K562 (cell line): ENCODE results near the gene C20orf141. TPM values are rescaled to one million over a fixed set of nuclear protein-coding genes. Genes with fewer than 3 reads are reported as not detected.
A peak's percentile ranks its signal among the peaks of the same experiment; 100 is the strongest.

Experiments
- BRD9 ChIP-seq: fragments of 450-650 bp; IDR thresholded peaks from 2 replicates; pipeline ENCODE4 v1.6.1; 2018; ENCODE audit warnings: low read depth; ENCODE audit not compliant: partially characterized antibody
- C11orf30 ChIP-seq: fragments of 450-650 bp; IDR thresholded peaks from 2 replicates; pipeline ENCODE4 v1.6.1; 2016; ENCODE audit warnings: low read depth, mild to moderate bottlenecking
- CBX2 ChIP-seq: fragments of 200-600 bp; sonication (generic); IDR thresholded peaks from one replicate; pipeline ENCODE4 v1.6.1; 2012; ENCODE audit warnings: mild to moderate bottlenecking, low read length, inconsistent platforms; ENCODE audit not compliant: insufficient read depth, poor library complexity, severe bottlenecking
- CREB5 ChIP-seq: fragments of 250-450 bp; sonication (Bioruptor Pico); IDR thresholded peaks from 2 replicates; pipeline ENCODE4 v1.5.0; 2020; ENCODE audit warnings: mild to moderate bottlenecking
- E2F1 ChIP-seq: sonication (generic); formaldehyde crosslinking; IDR thresholded peaks from 2 replicates; pipeline ENCODE4 v1.8.1; 2023; ENCODE audit warnings: mild to moderate bottlenecking, missing genetic modification reagents, moderate library complexity
- ETV5 ChIP-seq: sonication (generic); formaldehyde crosslinking; IDR thresholded peaks from 2 replicates; pipeline ENCODE4 v1.4.0; 2020; ENCODE audit warnings: low read depth, mild to moderate bottlenecking, missing genetic modification reagents
- HNRNPK ChIP-seq: fragments of 200-400 bp; formaldehyde crosslinking; IDR thresholded peaks from one replicate; pipeline ENCODE4 v1.6.1; 2018; ENCODE audit warnings: mild to moderate bottlenecking, low read depth, low read length; ENCODE audit not compliant: poor library complexity, severe bottlenecking
- KLF16 ChIP-seq: IDR thresholded peaks from 2 replicates; pipeline ENCODE4 v1.6.1; 2016; ENCODE audit warnings: antibody characterized with exemption
- NCOA4 ChIP-seq: fragments of 450-650 bp; IDR thresholded peaks from 2 replicates; pipeline ENCODE4 v1.6.1; 2018; ENCODE audit warnings: mild to moderate bottlenecking; ENCODE audit not compliant: partially characterized antibody
- SIN3A ChIP-seq, 2 experiments: fragments of 150-350 bp in 1 of 2; IDR thresholded peaks; 2 replicates each; pipeline ENCODE4 v1.6.1; 2011 to 2016; ENCODE audit warnings: borderline replicate concordance in 2 of 2, low read depth in 2 of 2, low read length in 2 of 2, mild to moderate bottlenecking in 2 of 2, moderate library complexity in 2 of 2; ENCODE audit not compliant: control insufficient read depth in 1 of 2
- TBP ChIP-seq: optimal IDR thresholded peaks from 2 replicates; pipeline ENCODE3; 2011; ENCODE audit warnings: low read depth, low read length, improper control_type of control experiment
- TFAM ChIP-seq: fragments of 250-450 bp; sonication (Bioruptor Pico); conservative IDR thresholded peaks from 2 replicates; pipeline ENCODE4 v1.5.0; 2021; ENCODE audit warnings: mild to moderate bottlenecking, moderate library complexity
- ZKSCAN1 ChIP-seq: fragments of 150-350 bp; IDR thresholded peaks from 2 replicates; pipeline ENCODE4 v1.6.1; 2016; ENCODE audit warnings: low read depth, low read length
- ZNF121 ChIP-seq: sonication (generic); formaldehyde crosslinking; conservative IDR thresholded peaks from 2 replicates; pipeline ENCODE4 v1.8.0; 2022; ENCODE audit warnings: missing genetic modification reagents
- ZNF263 ChIP-seq: sonication (generic); formaldehyde crosslinking; IDR thresholded peaks from 2 replicates; pipeline ENCODE4 v1.8.0; 2022; ENCODE audit warnings: mild to moderate bottlenecking, missing genetic modification reagents, borderline replicate concordance
- ZNF282 ChIP-seq: sonication (generic); formaldehyde crosslinking; IDR thresholded peaks from 2 replicates; pipeline ENCODE4 v1.8.1; 2023; ENCODE audit warnings: missing genetic modification reagents
- ZNF512 ChIP-seq: IDR thresholded peaks from 2 replicates; pipeline ENCODE4 v1.6.1; 2016; ENCODE audit warnings: missing genetic modification characterization, missing compliant biosample characterization
- ZNF609 ChIP-seq: sonication (generic); formaldehyde crosslinking; IDR thresholded peaks from 2 replicates; pipeline ENCODE4 v1.8.1; 2023; ENCODE audit warnings: missing genetic modification reagents, mild to moderate bottlenecking, borderline replicate concordance
- polyA plus RNA-seq, 8 experiments: library from polyadenylated mRNA; depleted of rRNA in 4 of 8; stranded (reverse) in 5 of 8; unstranded in 3 of 8; fragments of >200 nt; fragmentation: Nextera tagmentation in 2 of 8; fragmentation: Illumina TruSeq in 1 of 8; extraction: Ambion mirVana in 2 of 8; extraction: Trizol in 1 of 8; gene quantifications; 2 replicates each; pipeline versions ENCODE4 v1.2.1 to v1.2.3, GENCODE V29; 2011 to 2014; ENCODE audit warnings: inconsistent platforms in 1 of 8, missing spikeins in 1 of 8
- total RNA-seq, 7 experiments: library from RNA; depleted of rRNA in 6 of 7; stranded (reverse); fragments of >200 nt in 6 of 7; fragmentation: Illumina TruSeq in 2 of 7; extraction: Trizol in 2 of 7; gene quantifications; 2 replicates each; pipeline versions ENCODE4 v1.2.1 to v1.2.3, GENCODE V29; 2011 to 2021; ENCODE audit warnings: low replicate concordance in 1 of 7

Gene C20orf141
- total and polyA plus RNA-seq, 9 of the 15 experiments (the other 6 are each of a cell fraction or from before 2014, with no cell fraction given): not detected

- TF ChIP-seq TBP: peak; percentile 30
- no peak for TF ChIP-seq HNRNPK
- no peak; the same call in 1 of the 2 replicates for TF ChIP-seq ETV5 (CRISPR knock-in tag)
- no peak for TF ChIP-seq ZNF263 (CRISPR knock-in tag)
- TF ChIP-seq E2F1 (CRISPR knock-in tag): no peak
- TF ChIP-seq SIN3A (IDR thresholded peaks at IDR 0.05; ENCODE audit: borderline replicate concordance in 2 of 2, control insufficient read depth in 1 of 2, low read depth in 2 of 2, low read length in 2 of 2): peak in 1 of 2 experiments; percentile 85; a peak in 1 of 4 replicates
- TF ChIP-seq ZNF512 (tag): no peak
- peak; percentile 42; the same call in 1 of the 2 replicates for TF ChIP-seq C11orf30
- no peak for TF ChIP-seq ZNF121 (CRISPR knock-in tag)
- TF ChIP-seq BRD9: no peak
- no peak for TF ChIP-seq ZNF282 (CRISPR knock-in tag)
- TF ChIP-seq KLF16: no peak
- TF ChIP-seq CBX2: no peak
- TF ChIP-seq TFAM (CRISPR knock-in tag): no peak
- no peak; the same call in 1 of the 2 replicates for TF ChIP-seq ZNF609 (CRISPR knock-in tag)
- no peak for TF ChIP-seq CREB5
- no peak for TF ChIP-seq NCOA4
- TF ChIP-seq ZKSCAN1: no peak
Observed at GRCh38 chr20:2840138-2840966, 25.6 kb downstream of the C20orf141 start, which contains the start of the genes PCED1A and VPS16 (continued).
